PC-3 (cell line): Measurements from ENCODE around the gene USP22.

Source experiments
- EZH2 ChIP-seq: fragments of 300-600 bp; sonication (generic); IDR thresholded peaks from one replicate; pipeline ENCODE4 v1.6.1; 2017; ENCODE audit warnings: antibody characterized with exemption, mild to moderate bottlenecking, low read length; ENCODE audit not compliant: unreplicated experiment
- EZH2phosphoT487 ChIP-seq: fragments of 300-600 bp; sonication (generic); IDR thresholded peaks from 2 replicates; pipeline ENCODE4 v1.6.1; 2018; ENCODE audit warnings: mild to moderate bottlenecking, antibody characterized with exemption, low read length, borderline replicate concordance
- TF ChIP-seq, protein P1 (sequence below): fragments of 300-600 bp; sonication (generic); conservative IDR thresholded peaks from 2 replicates; pipeline ENCODE4 v1.5.1; 2017; ENCODE audit warnings: antibody characterized with exemption, low read depth, mild to moderate bottlenecking, low read length

DNA sequence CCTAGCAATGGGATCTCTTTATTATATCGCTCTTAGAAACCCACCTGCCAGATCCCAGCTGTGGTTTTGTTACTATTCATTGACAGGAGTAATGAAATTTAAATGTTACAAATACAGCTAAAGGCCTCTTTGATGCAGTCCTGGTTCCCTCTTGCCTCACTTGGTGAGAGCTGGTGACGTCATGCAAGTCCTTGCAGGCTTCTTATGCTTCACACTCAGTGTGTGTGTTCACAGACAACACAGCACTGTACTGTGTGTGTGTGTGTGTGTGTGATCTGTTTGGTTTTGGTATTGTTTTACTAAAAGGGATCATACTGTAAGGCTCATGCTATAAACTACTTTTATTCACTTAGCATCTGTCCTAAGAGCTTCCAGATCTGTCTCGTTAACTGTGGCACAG lies 75.0 kb downstream of the USP22 start:
- TF ChIP-seq EZH2phosphoT487 (no peak), EZH2 (no peak)
- TF ChIP-seq, protein P1, sequence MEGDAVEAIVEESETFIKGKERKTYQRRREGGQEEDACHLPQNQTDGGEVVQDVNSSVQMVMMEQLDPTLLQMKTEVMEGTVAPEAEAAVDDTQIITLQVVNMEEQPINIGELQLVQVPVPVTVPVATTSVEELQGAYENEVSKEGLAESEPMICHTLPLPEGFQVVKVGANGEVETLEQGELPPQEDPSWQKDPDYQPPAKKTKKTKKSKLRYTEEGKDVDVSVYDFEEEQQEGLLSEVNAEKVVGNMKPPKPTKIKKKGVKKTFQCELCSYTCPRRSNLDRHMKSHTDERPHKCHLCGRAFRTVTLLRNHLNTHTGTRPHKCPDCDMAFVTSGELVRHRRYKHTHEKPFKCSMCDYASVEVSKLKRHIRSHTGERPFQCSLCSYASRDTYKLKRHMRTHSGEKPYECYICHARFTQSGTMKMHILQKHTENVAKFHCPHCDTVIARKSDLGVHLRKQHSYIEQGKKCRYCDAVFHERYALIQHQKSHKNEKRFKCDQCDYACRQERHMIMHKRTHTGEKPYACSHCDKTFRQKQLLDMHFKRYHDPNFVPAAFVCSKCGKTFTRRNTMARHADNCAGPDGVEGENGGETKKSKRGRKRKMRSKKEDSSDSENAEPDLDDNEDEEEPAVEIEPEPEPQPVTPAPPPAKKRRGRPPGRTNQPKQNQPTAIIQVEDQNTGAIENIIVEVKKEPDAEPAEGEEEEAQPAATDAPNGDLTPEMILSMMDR, result no peak
